Esophagus mucosa (tissue), 1 donor: ENCODE data around the gene SMARCB1. TPM values are rescaled to one million over a fixed set of nuclear protein-coding genes. Genes with fewer than 3 reads are reported as not detected.

Source experiments
- ATAC-seq: fragments of 200-7000 bp; cut with Tn5 transposase; one replicate; pipeline ENCODE4 v1.9.1; 2020
- total RNA-seq: library from RNA; stranded (reverse); gene quantifications from one replicate; pipeline ENCODE4 v1.2.4, GENCODE V29; 2023
- donor health status: DM: yes; HTN: yes; CAD: no.

Gene SMARCB1
- 60.3 TPM for total RNA-seq

DNA sequence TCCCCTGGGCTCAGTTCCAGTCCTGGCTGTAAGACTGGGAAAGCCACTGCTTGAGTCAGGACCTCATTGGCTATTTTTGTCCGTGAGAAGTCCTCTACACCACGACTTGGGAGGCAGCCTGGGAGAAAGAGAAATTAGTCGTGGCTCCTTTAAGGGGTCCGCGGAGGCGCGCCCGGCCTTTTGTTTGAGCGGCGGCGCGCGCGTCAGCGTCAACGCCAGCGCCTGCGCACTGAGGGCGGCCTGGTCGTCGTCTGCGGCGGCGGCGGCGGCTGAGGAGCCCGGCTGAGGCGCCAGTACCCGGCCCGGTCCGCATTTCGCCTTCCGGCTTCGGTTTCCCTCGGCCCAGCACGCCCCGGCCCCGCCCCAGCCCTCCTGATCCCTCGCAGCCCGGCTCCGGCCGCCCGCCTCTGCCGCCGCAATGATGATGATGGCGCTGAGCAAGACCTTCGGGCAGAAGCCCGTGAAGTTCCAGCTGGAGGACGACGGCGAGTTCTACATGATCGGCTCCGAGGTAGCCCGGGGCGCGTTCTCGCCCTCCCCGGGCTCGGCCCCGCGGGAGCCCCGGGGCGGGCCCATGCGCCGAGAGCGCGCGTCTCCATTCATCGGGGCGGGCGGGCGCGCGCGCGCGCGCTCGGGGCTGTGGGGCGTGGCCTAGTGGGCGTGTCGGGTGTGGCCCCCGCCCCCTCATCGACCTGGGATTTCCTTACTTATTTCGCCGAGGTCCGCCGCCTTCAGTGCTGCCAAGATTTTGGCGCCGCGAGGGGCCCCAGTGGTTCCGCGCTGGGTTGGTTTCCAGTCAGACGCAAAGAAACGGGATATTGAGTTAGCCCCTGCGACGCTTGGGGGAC lies at the start of gene SMARCB1:
TSS of gene SMARCB1 (plus strand) at position 215 of the 848 bp plus-strand sequence. CDS start at position 419, 204 bp downstream.
- ATAC-seq, result peak; percentile 97

DNA sequence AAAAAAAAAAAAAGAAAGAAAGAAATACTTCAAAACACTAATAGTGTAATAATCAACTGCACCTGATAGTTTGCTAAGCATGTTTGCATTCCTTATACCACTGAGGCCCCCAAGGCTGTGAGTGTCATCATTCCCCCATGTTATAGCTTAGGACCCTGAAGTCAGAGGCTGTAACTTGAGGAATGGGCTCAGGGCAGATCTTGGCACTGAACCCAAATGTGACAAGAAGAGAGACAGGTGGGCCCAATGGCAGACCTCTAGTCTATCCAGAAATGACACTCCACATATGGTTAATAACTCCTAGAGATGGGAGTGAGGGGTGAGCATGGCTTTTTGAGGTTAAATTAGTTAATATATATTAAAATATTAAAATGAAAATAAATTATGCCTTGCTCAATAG lies 49.1 kb upstream of the SMARCB1 start:
- no peak for ATAC-seq

DNA sequence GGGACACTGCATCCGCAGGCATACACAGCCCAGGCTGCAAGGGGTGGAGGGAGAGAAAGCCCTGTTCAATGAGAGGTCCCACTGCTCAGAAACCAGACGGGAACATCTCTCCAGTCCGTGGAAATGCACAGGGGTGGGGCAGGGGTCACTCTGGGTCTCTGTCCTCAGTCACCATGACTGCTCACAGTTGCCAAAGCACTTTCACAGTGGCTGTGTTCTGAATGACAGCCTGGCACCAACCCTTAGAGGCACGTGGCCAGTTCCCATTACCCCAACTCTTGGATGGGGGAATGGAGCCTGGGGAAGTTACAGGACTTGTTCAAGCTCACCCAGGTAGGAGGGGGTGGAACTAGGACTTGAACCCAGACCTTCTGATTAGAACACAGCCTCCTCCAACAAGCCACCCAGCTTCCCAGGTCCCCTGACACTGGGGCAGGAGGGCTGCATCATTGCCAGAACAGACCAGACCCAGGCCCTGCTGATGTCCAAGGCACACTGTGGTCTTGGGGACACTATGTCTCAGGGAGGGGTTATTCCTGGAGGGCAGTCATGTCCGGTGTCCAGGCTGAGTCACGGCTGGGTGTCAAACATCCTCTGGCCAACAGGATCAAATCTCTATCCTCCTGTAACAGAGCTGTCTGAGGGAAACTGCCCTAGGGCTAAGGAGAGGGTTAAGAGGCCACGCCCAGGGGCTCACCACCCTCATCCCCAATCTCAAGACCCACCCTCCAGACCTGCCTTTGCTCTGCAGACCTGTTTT lies 44.1 kb upstream of the SMARCB1 start:
- peak; percentile 21 for ATAC-seq

DNA sequence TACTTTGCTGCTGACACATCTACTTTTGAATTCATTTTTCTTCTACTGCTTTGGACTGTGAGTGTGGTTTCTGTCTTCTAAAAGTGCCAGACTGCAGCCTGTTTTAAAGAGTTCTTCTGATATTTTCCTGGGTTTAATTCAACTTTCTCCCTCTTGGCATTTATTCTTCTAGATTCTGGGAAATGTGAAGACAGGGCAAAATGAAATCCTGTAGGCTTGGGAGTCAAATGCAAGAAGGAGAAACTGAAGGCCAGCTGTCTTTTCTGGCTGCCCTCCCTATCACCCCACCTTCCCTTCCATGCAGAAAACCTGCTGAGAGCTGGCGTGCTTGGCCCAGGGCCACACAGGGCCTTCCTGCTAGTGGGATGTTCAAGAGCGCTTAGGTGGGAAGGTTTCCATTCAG lies 43.5 kb upstream of the SMARCB1 start:
- ATAC-seq, result no peak

DNA sequence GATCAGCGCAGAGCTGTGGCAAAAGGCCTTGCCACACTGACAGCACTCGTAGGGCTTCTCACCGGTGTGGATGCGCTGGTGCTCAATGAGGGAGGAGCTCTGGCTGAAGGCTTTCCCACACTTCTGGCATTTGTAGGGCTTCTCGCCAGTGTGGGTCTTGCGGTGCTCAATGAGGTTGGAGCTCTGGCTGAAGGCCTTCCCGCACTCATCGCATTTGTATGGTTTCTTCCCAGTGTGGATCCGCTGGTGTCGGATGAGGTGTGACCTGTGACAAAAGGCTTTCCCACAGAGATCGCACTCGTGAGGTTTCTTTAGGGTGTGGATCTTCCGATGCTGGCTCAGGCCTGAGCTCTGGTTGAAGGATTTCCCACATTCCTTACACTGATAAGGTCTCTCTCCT lies 42.8 kb upstream of the SMARCB1 start:
- ATAC-seq, result no peak

DNA sequence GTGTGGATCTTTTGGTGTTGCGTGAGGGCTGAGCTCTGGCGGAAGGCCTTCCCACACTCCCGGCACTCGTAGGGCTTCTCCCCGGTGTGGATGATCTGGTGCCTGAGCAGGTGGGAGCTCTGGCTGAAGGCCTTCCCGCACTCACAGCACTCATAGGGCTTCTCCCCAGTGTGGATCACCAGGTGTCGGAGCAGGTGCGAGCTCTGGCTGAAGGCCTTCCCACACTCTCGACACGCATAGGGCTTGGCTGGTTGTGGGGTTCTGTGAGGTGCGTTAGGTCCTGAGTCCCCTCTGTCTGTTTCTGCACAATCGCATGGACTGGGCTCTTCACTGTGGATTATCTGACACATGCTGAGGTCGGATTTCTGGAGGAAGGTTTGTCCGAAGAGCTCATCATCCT lies 42.3 kb upstream of the SMARCB1 start:
- no peak for ATAC-seq

DNA sequence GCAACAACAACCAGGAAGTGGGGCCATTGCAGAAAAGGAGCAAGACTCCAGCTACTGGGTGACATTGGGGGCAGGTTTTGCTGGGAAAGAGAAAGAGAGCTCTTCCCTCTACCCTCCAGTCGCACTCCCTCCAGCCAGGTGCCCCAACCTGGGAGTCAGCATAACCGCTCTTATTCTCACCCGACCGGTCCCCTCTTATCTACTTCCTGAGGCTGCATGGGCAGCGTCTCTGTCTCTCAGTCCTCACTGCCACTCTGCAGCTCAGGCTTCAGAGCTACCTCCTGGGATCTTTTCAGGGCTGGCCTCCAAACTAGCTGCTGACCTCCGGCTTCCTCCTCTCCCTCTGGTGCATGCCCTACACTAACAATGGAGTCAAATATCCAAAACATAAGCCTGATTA lies 41.0 kb upstream of the SMARCB1 start:
- no peak for ATAC-seq

DNA sequence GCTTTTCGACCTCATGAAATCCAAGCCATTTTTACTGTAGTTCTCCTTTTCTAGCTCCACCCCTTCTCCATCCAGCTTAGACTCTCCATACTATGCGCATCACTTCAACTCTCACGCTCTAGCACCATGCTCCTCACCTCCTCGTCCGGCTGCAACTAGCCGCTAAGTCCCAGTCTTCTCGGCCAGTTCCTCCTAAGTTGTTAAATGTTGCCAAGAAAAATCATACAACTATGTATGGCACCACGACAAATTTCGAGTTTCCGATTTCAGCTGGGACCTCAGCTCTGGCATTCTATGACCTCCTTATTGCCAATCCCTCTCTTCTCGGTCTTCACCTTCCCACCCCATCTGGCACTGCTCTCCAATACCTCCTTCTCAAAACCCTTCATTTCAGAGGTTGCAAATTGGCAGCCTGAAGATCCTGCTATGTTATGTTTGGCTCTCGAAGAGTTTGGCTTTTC lies 36.9 kb upstream of the SMARCB1 start:
- ATAC-seq, result no peak

DNA sequence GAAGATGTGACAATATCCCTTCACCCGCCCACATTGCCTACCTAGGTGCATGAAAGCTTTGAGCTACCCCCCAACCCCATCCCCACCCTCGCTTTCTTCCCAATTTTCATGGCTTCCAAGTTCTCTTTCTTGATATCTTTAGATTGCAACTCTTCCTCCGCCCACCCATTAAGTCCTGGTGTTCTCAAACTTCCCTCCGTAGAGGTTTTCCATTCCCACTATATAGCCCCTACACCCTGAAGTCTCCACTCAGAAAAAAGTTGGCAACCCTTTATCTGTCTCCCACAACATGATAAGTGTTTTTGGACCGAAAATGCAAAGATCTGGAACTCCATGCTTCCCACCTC lies 36.4 kb upstream of the SMARCB1 start:
- no peak for ATAC-seq

DNA sequence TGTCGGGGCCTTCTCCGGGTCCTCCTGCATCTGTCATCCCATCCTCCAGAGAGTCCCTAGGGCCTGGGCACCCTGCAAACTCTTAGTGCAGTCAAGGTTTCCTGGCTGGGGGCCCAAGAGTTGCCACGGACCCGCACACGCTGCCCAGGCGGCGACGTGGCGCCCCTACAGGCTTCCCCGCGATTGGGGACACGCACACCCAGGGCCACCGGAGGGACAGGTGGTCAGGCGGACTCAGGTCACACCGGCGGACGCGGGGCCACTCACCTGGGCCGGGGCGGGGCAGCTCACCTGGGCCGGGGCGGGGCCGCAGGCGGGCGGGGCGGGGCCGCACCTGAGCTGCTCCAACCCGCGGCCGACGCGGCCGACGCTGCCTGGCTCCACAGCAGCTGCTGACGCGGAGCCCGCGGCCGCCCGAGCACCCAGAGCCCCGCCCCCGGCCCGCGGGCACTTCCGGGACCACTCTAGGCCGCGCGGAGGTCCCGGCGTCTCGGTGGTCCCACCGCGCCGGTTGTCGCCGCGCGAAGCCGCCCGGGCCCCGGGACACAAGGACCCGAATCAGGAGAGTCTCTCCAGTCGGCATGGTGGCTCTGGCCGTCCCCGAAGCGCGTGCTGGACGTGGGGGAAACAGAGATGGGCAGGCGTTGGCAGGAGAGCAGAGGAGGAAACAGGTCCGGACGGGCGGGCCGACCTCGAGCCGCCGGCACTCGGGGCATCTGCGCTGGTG lies 35.9 kb upstream of the SMARCB1 start, which contains the start of gene ZNF70:
TSS of gene ZNF70 (minus strand) at position 399 of the 727 bp plus-strand sequence. CDS start 5,972 bp downstream, outside the sequence.
- ATAC-seq, result peak; percentile 90

DNA sequence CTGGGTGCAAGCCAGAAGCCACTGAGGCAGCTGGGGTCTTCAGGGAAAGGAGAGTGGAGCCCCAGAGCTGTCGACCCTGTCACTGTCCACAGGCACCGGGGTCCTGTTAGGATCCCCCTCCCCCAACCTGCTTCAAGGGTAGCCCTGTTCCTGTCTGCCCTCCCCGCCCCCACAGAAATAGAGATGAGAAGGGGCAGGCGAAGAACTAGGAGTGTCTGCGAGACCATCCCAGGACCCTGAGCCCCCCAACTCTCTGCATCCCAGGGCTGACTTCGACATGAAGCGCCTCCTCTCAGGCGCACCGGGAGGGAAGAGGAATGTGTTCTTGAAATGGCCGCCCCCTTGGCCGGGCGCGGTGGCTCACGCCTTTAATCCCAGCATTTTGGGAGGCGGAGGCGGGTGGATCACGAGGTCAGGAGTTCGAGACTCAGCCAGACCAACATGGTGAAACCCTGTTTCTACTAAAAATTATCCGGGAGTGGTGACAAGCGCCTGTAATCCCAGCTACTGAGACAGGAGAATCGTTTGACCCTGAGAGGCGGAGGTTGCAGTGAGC lies 35.2 kb upstream of the SMARCB1 start:
- ATAC-seq, result peak; percentile 17

DNA sequence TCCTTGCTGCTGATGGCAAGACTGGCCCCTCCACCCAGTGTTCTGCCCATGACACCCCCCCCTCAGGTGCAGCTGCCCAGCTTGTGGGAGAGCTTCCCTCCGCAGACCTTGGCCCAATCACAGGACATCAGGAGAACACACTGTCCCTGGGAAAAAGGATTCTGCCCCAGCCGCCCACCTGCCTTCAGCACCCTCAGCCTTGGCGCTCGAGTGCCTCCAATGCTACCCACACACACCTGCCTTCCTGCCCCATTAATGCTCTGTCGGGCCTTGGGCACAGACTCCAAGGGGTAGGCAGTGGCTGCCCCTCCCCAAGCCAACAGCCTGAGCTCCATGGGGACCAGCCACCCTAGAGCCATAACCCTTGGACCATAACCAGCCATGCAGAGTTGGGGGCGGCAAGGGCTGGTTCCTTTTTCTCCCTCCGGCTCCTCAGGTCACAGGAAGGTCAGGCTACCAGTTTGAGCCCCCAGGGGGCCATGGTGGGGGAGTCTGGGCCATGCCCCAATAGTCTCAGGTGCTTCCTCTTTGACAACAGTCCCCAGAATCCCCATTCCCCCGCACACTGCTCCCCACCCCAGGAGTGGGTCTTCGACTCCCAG lies 34.6 kb upstream of the SMARCB1 start:
- ATAC-seq, result peak; percentile 24

DNA sequence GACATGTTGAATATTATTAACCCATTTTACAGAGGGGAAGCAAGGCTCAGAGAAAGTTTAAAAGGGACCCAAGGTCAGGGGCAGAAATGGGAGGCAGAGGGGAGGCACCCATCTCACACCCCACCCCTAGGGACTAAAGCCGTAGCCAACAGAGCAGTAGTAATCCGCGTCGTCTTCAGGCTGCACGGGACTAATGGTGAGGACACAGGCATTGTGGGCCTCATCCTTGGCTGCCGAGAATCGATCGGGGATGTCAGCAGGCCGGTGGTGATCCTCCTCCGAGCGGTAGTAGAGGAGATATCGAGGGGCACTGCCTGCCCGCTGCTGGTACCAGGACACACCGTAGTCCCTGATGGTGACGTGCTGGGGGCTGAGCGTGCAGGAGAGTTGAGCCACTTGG lies 34.0 kb upstream of the SMARCB1 start:
- no peak for ATAC-seq

DNA sequence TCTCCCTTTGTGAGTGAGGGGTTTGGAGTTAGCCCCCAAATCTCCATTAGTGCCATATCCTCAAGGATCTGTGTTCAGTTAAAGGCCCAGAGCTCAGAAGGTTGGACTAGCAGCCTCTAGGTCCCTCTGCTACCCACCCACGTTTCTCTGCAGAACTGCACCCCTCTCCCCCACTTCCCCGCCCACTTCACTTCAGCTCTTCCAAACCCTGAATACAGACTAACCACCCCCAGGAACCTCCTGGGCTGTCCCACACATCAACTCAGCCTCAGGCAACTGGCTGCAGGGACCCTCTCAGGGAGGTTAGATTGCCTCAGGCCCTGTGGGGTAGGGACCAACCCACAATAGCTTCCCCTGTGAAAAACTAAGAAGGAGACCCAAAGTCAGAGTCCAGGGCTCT lies 33.4 kb upstream of the SMARCB1 start:
- ATAC-seq, result no peak

DNA sequence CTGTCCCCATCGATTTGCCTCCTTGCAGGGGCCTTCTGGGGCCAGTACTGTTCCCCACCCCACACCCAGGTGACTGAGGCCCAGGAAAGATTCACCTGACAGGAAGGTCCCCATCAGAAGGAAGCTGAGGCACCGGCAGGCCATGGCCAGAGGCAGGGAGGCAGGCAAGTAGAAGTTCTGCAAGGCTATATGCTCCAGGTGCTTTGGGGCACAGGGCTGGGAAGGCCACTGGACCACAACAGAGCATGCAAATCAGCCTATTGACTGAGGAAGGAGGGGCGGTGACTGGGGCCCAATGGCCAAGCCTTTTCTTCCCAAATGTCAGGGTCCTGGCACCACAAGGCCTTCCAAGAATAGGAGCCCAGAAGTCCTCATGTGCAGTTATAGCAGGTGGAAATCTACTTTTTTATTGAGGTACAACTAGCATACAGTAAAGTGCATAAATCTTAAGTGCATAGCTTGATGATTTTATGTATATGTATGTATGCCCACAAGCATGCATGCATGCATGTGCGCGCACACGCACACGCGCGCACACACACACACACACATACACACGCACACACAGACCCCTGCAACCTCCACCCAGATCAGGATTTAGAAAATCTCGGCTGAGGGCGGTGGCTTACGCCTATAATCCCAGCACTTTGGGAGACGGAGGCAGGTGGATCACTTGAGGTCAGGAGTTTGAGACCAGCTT lies 32.4 kb upstream of the SMARCB1 start, which contains the start of gene VPREB3:
TSS of gene VPREB3 (minus strand) at position 206 of the 700 bp plus-strand sequence. CDS start at position 144, 62 bp downstream.
- ATAC-seq, result no peak

DNA sequence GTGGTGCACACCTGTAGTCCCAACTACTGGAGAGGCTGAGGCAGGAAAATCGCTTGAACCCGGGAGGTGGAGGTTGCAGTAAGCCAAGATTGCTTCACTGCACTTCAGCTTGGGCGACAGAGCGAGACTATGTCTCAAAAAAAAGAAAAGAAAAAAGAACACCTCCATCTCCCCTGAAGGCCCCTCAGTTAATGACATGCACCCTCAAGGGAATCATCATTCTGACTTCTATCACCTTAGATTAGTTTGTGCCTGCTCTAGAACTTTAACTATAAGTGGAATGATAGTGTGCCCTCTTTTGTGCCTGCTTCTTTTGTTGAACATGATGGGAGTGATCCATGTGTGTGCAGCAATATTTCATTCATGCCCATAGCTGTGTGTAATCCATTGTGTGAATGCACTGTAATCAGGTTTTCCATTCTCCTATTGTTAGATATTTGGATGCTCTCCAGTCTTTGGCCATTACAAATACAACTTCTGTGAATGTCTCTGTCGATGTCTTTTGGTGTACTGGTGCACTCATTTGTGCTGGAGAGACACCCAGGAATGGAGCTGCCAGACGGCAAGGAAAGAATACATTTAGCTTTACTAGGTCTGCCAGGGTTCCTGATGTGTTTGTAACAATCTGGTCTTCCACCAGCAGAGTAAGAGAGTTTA lies 31.7 kb upstream of the SMARCB1 start:
- no peak for ATAC-seq

DNA sequence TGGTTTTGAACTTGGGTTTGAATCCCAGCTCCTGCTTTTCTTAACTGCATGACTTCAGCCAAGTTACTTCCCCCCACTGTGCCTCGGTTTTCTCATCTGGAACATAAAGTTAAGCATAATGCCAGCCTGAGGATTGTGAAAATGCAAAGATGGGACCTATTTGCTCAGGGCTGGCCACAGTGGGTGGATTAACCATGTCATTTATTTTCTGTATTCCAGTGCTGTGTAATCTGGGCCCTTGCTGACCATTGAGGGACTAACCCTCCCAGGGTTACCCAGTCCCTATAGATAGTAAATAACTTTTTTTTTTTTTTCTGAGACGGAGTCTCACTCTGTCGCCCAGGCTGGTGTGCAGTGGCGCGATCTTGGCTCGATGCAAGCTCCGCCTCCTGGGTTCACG lies 31.1 kb upstream of the SMARCB1 start:
- no peak for ATAC-seq

DNA sequence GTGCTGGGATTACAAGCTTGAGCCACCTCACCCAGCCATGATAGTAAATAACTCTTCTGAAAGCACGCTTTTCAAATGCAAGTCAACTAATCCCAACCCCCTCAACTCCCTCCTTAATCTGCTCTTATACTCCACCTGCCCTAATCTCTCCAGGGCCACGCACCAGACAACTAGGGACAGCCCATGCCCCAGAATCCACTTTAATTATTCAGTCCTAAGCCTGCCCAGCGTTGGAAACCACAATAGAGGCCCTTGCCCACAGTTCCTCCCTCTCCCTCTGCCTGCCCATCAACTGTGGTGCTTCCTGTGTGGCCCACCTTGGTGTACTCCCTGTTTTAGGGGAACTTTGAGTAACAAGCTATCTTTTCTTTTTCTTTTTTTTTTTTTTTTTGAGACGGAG lies 29.9 kb upstream of the SMARCB1 start:
- no peak for ATAC-seq

DNA sequence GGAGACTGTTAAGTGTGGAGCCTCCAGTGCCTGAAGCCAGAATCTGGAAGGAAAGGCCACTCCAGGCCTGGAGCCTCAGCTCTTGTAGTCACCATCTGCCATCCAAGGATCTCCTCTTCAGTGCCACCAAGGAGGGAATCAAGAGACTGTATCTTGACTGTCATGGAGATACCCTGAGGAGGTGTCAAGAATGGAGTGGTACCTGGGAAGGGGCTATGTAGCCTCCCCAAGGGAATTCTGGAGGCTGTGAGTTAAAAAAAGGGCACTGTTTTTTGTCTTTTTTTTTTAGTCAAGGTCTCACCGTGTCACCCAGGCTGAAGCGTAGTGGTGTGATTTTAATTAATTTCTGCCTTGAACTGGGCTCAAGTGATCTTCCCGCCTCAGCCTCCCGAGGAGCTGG lies 27.2 kb upstream of the SMARCB1 start:
- no peak for ATAC-seq

DNA sequence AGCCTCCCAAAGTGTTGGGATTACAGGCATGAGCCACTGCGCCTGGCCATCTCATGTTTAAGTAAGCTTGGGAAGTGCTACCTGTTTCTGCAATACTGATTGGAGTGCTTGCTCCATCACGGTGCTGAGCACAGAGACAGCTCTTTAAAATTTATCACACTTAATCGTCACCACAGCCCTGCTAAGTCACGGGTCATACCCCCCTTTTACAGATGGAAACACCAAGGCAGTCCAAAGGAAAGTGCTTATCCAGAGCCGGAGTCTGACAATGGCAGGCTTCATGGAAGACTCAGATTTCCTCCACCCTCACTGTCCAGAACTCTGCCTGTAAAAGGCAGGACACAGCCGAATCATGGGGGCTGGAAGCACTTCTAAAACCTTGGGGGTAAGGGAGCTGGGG lies 26.7 kb upstream of the SMARCB1 start:
- ATAC-seq, result no peak
